ENCODE measurements around the gene SLC13A4.

Gene SLC13A4

DNA sequence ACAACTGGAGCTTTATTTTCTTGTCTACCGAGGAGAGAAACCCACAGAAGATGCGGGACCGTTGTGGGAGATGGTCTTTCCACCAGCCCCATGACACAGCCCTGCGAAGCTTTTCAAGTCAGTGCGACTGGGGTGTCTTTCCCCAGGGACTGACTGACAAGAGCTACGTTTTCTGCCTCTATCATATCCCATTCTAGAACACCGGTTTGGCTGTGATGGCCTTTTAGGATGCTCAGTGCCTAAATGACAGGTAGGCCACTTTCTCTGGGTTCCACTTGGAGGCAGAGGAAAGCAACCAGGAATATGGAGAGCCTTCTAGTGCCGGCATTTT lies 16.9 kb downstream of the SLC13A4 start:
- CTCF ChIA-PET: interaction anchor here (0.8 to 2.4 kb wide), 19 partner anchors 9 to 437 kb away, joined by 3 to 26 read pairs (median 5); partner anchors contain the start of gene SLC13A4
- POLR2A ChIA-PET: no interaction called here
- TF ChIP-seq, protein P1, sequence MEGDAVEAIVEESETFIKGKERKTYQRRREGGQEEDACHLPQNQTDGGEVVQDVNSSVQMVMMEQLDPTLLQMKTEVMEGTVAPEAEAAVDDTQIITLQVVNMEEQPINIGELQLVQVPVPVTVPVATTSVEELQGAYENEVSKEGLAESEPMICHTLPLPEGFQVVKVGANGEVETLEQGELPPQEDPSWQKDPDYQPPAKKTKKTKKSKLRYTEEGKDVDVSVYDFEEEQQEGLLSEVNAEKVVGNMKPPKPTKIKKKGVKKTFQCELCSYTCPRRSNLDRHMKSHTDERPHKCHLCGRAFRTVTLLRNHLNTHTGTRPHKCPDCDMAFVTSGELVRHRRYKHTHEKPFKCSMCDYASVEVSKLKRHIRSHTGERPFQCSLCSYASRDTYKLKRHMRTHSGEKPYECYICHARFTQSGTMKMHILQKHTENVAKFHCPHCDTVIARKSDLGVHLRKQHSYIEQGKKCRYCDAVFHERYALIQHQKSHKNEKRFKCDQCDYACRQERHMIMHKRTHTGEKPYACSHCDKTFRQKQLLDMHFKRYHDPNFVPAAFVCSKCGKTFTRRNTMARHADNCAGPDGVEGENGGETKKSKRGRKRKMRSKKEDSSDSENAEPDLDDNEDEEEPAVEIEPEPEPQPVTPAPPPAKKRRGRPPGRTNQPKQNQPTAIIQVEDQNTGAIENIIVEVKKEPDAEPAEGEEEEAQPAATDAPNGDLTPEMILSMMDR (IDR thresholded peaks at IDR 0.05; ENCODE audit: control extremely low read depth, extremely low read depth, low read depth, missing control alignments): no peak
- DNase-seq (ENCODE audit: extremely low spot score): no peak

- ChIA-PET POLR2A (no interaction called here), CTCF (interaction anchor here (0.8 to 2.4 kb wide), 17 partner anchors 9 to 105 kb away, joined by 3 to 26 read pairs (median 5); partner anchors contain the start of gene SLC13A4)
- TF ChIP-seq, protein P1 (IDR thresholded peaks at IDR 0.05; ENCODE audit: control extremely low read depth, extremely low read depth, low read depth, missing control alignments): peak; percentile 7
- DNase-seq (ENCODE audit: extremely low spot score): peak; percentile 71
Measured at GRCh38 chr7:135710417-135711138, 17.4 kb downstream of the SLC13A4 start.

DNA sequence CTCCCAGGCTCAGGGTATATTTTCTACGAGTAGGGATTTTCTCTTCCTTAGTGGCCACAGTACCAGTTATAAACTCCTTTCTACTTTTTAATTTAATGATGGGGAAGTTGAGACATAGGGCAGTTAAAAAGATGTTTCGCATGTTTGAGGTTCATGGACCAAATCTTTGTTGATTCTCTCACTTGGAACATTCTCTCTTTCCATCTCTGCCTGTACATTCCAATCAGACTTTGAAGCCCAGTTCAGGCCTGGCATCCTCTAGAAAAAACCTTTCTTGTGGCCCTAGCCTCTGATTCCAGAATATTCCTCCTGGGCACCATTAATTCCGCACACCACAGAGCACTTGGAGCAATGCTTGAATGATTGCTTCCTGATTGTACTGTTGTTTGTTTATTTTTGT lies 18.5 kb downstream of the SLC13A4 start:
- TF ChIP-seq, protein P1 (IDR thresholded peaks at IDR 0.05; ENCODE audit: control extremely low read depth, extremely low read depth, low read depth, missing control alignments): no peak
- ChIA-PET POLR2A (no interaction called here), CTCF (interaction anchor here (1.5 to 2.1 kb wide), 2 partner anchors 17 to 106 kb away, joined by 4 to 5 read pairs; no protein-coding TSS in a partner anchor)
- no peak for DNase-seq (ENCODE audit: extremely low spot score)

GRCh38 chr7:135708041-135708440 lies 19.9 kb downstream of the SLC13A4 start:
- DNase-seq (ENCODE audit: extremely low spot score): no peak
- CTCF ChIA-PET: no interaction called here
- POLR2A ChIA-PET: no interaction called here
- TF ChIP-seq, protein P1 (IDR thresholded peaks at IDR 0.05; ENCODE audit: control extremely low read depth, extremely low read depth, low read depth, missing control alignments): no peak

DNA sequence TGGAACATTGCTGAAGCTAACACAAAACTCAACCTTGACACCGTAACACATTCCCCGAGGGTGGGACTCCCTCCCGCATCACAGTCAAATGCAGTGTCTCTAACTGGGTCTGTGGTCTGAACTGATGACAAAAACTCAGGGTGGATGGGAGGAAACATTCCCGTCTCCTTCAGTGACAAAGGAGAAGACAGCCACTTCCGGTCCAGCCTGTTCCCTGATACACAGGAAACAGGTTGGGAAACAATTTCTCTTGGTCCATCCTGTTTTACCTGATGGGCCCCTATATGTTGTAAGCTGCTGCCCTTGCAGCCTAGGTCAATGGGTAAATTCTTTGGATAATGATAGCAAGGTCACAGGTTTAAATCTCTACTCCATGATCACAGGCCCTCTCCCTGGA lies 20.4 kb downstream of the SLC13A4 start:
- TF ChIP-seq, protein P1 (IDR thresholded peaks at IDR 0.05; ENCODE audit: control extremely low read depth, extremely low read depth, low read depth, missing control alignments): no peak
- ChIA-PET POLR2A (interaction anchor here (0.5 kb wide), 1 partner anchor 187 kb away, joined by 4 read pairs; no protein-coding TSS in a partner anchor), CTCF (interaction anchor here (0.9 to 2.2 kb wide), 2 partner anchors 18 to 62 kb away, joined by 3 to 7 read pairs; no protein-coding TSS in a partner anchor)
- no peak for DNase-seq (ENCODE audit: extremely low spot score)

DNA sequence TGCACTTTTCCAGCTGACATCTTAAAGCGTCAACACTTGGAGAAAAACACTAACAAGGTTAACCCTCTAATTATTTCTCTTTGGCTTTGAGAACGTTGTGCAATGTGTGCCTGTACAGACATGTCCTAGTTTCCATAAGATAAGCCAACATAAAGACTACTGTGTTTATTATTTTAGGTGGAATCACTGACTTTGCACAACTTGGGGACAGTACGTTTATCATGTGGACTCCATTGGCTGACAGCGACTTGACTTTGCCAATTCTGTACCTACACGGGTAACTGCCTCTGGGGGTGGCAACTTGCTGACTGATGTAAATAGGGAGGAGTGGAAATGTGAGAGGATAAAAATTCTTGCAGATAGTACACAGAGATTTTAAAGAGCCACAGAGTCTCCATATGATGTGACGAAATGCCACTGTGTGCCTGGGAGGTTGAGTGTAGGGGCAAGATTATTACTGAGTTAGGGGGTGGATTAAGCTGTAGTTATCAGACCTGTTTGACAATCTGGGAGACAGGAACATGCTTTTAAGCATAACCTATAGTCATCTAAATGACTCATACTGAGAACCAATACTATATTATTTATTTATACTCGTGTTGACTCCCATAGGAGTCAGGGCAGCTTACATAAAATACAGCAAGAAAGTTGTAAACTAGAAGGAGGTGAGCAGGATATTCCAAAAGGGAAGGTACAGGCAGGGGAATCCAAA lies 21.0 kb downstream of the SLC13A4 start:
- no peak for DNase-seq (ENCODE audit: extremely low spot score)
- TF ChIP-seq, protein P1 (IDR thresholded peaks at IDR 0.05; ENCODE audit: control extremely low read depth, extremely low read depth, low read depth, missing control alignments): no peak
- CTCF ChIA-PET: interaction anchor here (0.9 to 2.2 kb wide), 4 partner anchors 11 to 62 kb away, joined by 3 to 7 read pairs (median 4); no protein-coding TSS in a partner anchor
- POLR2A ChIA-PET: interaction anchor here (0.5 kb wide), 1 partner anchor 186 kb away, joined by 4 read pairs; no protein-coding TSS in a partner anchor

All from GM10248 (cell line).